ENCODE measurements around the gene TEX44.

TEX44 gene

DNA sequence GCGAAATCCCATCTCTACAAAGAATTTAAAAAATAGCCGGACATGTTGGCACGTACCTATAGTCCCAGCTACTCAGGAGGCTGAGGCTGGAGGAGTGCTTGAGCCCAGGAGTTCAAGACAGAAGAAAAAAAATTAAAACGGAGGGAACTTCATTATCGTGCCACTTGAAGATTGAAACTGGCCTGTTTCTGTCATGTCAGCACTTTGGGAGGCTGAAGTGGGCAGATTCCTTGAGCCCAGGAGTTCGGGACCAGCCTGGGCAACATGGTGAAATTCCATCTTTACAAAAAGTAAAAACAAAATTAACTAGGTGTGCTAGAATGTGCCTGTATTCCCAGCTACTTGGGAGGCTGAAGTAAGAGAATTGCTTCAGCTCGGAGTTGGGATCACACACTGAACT is 3.0 kb upstream of the TEX44 start:
- TF ChIP-seq, protein P1, sequence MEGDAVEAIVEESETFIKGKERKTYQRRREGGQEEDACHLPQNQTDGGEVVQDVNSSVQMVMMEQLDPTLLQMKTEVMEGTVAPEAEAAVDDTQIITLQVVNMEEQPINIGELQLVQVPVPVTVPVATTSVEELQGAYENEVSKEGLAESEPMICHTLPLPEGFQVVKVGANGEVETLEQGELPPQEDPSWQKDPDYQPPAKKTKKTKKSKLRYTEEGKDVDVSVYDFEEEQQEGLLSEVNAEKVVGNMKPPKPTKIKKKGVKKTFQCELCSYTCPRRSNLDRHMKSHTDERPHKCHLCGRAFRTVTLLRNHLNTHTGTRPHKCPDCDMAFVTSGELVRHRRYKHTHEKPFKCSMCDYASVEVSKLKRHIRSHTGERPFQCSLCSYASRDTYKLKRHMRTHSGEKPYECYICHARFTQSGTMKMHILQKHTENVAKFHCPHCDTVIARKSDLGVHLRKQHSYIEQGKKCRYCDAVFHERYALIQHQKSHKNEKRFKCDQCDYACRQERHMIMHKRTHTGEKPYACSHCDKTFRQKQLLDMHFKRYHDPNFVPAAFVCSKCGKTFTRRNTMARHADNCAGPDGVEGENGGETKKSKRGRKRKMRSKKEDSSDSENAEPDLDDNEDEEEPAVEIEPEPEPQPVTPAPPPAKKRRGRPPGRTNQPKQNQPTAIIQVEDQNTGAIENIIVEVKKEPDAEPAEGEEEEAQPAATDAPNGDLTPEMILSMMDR (IDR thresholded peaks at IDR 0.05; ENCODE audit: insufficient read depth, low read depth, low read length, missing control alignments): no peak
- H3K4me3 ChIP-seq (ENCODE audit: low read length): no peak overlapping the region
- no peak for DNase-seq (ENCODE audit: low read depth)

DNA sequence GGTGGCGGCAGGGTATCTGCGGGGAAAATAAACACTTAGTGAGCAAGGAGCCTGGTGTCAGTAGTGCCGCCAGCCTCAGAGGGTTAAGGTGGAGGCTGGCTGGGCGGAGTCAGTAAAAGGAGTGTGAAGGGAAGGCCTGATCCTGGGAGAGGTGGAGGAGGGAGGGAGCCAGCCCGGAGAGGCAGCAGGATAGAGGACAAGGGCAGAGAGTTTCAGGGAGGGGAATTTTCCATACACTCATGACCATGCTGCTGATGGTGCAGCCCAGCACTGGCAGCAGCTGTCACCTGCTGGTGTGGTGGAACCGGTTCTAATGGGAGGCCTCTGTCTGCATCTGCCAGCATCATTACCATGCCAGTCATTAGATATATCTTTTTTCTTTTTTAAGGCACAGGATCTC is 2.0 kb upstream of the TEX44 start:
- H3K4me3 ChIP-seq (ENCODE audit: low read length): no peak overlapping the region
- peak; percentile 73 for DNase-seq (ENCODE audit: low read depth)
- TF ChIP-seq, protein P1 (IDR thresholded peaks at IDR 0.05; ENCODE audit: insufficient read depth, low read depth, low read length, missing control alignments): no peak

DNA sequence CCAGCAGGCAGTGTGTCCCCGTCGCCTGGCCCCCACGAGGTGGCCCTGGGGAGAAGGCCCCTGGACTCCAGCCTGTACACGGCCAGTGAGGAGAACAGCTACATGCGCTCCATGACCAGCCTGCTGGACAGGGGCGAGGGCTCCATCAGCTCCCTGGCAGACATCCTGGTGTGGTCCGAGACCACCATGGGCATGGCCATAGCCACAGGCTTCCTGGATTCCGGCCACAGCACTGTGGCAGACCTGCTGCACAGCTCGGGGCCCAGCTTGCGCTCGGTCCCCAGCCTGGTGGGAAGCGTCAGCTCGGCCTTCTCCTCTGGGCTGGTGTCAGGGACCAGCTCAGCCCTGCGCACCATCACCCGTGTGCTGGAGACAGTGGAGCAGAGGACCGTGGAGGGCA is 1.0 kb downstream of the TEX44 start:
- no peak overlapping the region for H3K4me3 ChIP-seq (ENCODE audit: low read length)
- DNase-seq (ENCODE audit: low read depth): no peak
- TF ChIP-seq, protein P1 (IDR thresholded peaks at IDR 0.05; ENCODE audit: insufficient read depth, low read depth, low read length, missing control alignments): no peak

DNA sequence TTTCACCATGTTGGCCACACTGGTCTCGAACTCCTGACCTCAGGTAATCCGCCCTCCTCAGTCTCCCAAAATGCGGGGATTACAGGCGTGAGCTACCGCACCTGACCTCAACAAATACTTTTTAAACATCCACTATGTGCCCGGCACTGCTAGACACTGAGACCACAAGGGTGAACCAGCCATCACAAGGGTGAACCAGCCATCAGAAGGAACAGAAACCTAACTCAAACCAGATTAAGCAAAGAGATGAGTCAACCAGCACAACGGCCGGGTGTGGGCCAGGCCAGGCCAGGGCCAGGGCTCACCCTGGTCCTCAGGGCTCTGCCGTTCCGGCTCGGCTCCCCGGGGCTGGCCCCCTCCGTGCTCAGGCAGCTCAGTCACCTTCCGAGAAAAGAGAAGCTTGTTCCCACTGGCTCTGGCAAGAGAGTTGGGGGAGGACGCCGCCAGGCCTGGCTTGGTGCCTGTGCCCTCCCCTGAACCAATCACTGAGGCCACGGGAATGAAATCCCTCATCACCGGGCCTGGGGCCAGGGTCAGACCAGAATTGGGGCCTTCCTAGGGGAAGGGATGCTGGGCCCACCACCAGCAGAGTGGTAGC is 4.4 kb downstream of the TEX44 start:
- TF ChIP-seq, protein P1 (IDR thresholded peaks at IDR 0.05; ENCODE audit: insufficient read depth, low read depth, low read length, missing control alignments): no peak
- DNase-seq (ENCODE audit: low read depth): no peak
- H3K4me3 ChIP-seq (ENCODE audit: low read length): no peak overlapping the region

DNA sequence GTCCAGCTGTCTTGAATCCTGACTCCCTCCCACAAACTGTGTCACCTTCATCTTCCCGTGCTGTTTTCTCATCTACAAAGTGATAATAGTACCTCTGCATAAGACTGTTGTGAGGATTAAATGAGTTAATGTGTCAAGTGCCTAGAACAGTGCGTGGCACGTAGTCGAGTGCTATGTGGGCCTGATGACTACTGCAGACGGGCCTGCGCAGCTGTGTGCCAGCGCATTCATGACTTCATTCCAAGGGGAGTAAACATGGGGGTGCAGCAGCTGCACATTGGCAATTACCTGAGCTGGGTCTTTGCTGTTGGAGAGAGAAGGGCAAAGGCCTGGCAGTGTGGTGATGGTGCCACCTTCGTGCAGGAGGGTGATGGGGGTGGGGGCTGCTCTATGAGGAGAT is 5.0 kb downstream of the TEX44 start:
- TF ChIP-seq, protein P1 (IDR thresholded peaks at IDR 0.05; ENCODE audit: insufficient read depth, low read depth, low read length, missing control alignments): no peak
- no peak for DNase-seq (ENCODE audit: low read depth)
- H3K4me3 ChIP-seq (ENCODE audit: low read length): no peak overlapping the region

DNA sequence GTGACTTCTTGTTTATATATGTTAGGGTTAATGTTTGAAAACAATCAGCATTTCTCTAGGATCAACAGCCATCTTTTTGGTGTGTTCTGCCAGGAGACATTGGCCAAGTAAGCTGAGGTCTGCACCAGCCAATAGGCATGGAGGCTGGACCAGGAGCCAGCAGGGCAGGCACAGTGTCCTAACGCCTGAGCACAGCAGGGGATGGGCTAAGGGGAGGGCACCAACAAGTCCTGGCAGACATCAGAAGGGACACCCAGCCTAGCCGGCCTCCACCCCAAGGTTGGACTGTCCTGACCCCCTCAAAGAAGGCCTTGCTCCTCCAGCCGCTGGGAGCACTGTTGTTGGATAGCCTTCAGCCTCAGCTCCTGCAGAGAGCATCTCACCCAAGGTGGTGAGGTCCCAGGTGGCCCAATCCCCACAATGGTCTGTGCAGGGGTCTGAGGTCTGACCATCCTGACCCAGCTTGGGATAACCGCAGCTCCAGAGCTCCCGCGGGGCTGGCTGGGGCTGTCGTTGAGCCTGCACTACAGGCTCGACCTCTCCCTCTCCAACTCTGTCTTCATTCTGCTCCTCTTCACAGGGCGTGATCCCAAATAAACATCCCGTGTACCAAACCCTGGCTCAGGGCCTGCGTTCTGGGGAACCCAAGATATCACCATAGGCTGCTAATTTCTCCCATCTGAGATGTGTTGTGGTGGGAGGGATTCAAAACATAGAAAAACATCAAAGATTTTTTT is 8.1 kb downstream of the TEX44 start:
- TF ChIP-seq, protein P1 (IDR thresholded peaks at IDR 0.05; ENCODE audit: insufficient read depth, low read depth, low read length, missing control alignments): no peak
- no peak for DNase-seq (ENCODE audit: low read depth)
- no peak overlapping the region for H3K4me3 ChIP-seq (ENCODE audit: low read length)

All from epithelial cell of esophagus (primary cell).